HepG2 (cell line): ENCODE measurements around the gene NAA25. TPM values are rescaled to one million over a fixed set of nuclear protein-coding genes. Genes with fewer than 3 reads are reported as not detected.

Experiments
- ADNP ChIP-seq: sonication (generic); formaldehyde crosslinking; IDR thresholded peaks from 2 replicates; pipeline ENCODE4 v1.4.0; 2020; ENCODE audit warnings: missing genetic modification reagents
- ARNT ChIP-seq: fragments of 450-650 bp; IDR thresholded peaks from 2 replicates; pipeline ENCODE4 v1.6.1; 2017
- CC2D1A ChIP-seq: sonication (generic); formaldehyde crosslinking; IDR thresholded peaks from 2 replicates; pipeline ENCODE4 v1.8.1; 2023; ENCODE audit warnings: mild to moderate bottlenecking, missing genetic modification reagents
- PHF5A ChIP-seq: IDR thresholded peaks from one replicate; pipeline ENCODE4 v1.6.1; 2018; ENCODE audit warnings: low read depth, missing genetic modification reagents; ENCODE audit not compliant: unreplicated experiment
- PRMT3 ChIP-seq: sonication (generic); formaldehyde crosslinking; IDR thresholded peaks from 2 replicates; pipeline ENCODE4 v1.8.1; 2022; ENCODE audit warnings: low read depth, mild to moderate bottlenecking, moderate library complexity, missing genetic modification reagents, borderline replicate concordance
- RAD51 ChIP-seq: fragments of 450-650 bp; IDR thresholded peaks from 2 replicates; pipeline ENCODE4 v1.6.1; 2016; ENCODE audit warnings: borderline replicate concordance
- RARA ChIP-seq: IDR thresholded peaks from 2 replicates; pipeline ENCODE4 v1.6.1; 2016; ENCODE audit warnings: missing genetic modification reagents, missing compliant biosample characterization
- SIX1 ChIP-seq: sonication (generic); formaldehyde crosslinking; IDR thresholded peaks from 2 replicates; pipeline ENCODE4 v1.4.0; 2020; ENCODE audit warnings: missing genetic modification reagents, borderline replicate concordance
- SNRNP70 ChIP-seq: fragments of 200-400 bp; formaldehyde crosslinking; IDR thresholded peaks from 2 replicates; pipeline ENCODE4 v1.6.1; 2017; ENCODE audit warnings: mild to moderate bottlenecking, low read depth, low read length, moderate library complexity
- ZBTB38 ChIP-seq: sonication (generic); formaldehyde crosslinking; IDR thresholded peaks from 2 replicates; pipeline ENCODE4 v1.5.1; 2020; ENCODE audit warnings: mild to moderate bottlenecking, missing genetic modification reagents
- ZFP37 ChIP-seq: sonication (generic); formaldehyde crosslinking; IDR thresholded peaks from 2 replicates; pipeline ENCODE4 v1.4.0; 2020; ENCODE audit warnings: missing genetic modification reagents, borderline replicate concordance
- ZMYM3 ChIP-seq: sonication (generic); formaldehyde crosslinking; IDR thresholded peaks from 2 replicates; pipeline ENCODE4 v1.5.1; 2020; ENCODE audit warnings: mild to moderate bottlenecking, missing genetic modification reagents
- ZNF557 ChIP-seq: sonication (generic); formaldehyde crosslinking; IDR thresholded peaks from 2 replicates; pipeline ENCODE4 v1.4.0; 2020; ENCODE audit warnings: missing genetic modification reagents
- ZNF879 ChIP-seq: sonication (generic); formaldehyde crosslinking; IDR thresholded peaks from 2 replicates; pipeline ENCODE4 v1.8.1; 2023; ENCODE audit warnings: missing genetic modification reagents
- polyA plus RNA-seq, 8 experiments: library from polyadenylated mRNA; depleted of rRNA in 3 of 8; stranded (reverse) in 7 of 8; unstranded in 1 of 8; fragments of >200 nt; fragmentation: Illumina TruSeq in 4 of 8; extraction: Trizol in 4 of 8; gene quantifications; 2 replicates each; pipeline versions ENCODE4 v1.2.1 to v1.2.3, GENCODE V29; 2011 to 2016; ENCODE audit warnings: low read depth in 4 of 8, missing spikeins in 1 of 8, mixed read lengths in 1 of 8; ENCODE audit not compliant: insufficient read depth in 1 of 8
- total RNA-seq, 5 experiments: library from RNA; depleted of rRNA; stranded (reverse); fragments of >200 nt; fragmentation: Illumina TruSeq; extraction: Trizol; gene quantifications; 2 replicates each; pipeline ENCODE4 v1.2.3, GENCODE V29; 2016; ENCODE audit warnings: low read depth in 1 of 5
- TF ChIP-seq, protein P1 (sequence below): IDR thresholded peaks from 2 replicates; pipeline ENCODE4 v1.6.1; 2016
- TF ChIP-seq, protein P2 (sequence below): sonication (generic); formaldehyde crosslinking; IDR thresholded peaks from 2 replicates; pipeline ENCODE4 v1.4.0; 2020; ENCODE audit warnings: missing genetic modification reagents, borderline replicate concordance
- TF ChIP-seq, protein P3 (sequence below): sonication (generic); formaldehyde crosslinking; IDR thresholded peaks from 2 replicates; pipeline ENCODE4 v1.5.0; 2020; ENCODE audit warnings: mild to moderate bottlenecking, missing genetic modification reagents, borderline replicate concordance

The NAA25 gene
- total and polyA plus RNA-seq, 2 of the 13 experiments (the other 11 are each of a cell fraction or from before 2014, with no cell fraction given) = 11.4 to 32.0 TPM

DNA sequence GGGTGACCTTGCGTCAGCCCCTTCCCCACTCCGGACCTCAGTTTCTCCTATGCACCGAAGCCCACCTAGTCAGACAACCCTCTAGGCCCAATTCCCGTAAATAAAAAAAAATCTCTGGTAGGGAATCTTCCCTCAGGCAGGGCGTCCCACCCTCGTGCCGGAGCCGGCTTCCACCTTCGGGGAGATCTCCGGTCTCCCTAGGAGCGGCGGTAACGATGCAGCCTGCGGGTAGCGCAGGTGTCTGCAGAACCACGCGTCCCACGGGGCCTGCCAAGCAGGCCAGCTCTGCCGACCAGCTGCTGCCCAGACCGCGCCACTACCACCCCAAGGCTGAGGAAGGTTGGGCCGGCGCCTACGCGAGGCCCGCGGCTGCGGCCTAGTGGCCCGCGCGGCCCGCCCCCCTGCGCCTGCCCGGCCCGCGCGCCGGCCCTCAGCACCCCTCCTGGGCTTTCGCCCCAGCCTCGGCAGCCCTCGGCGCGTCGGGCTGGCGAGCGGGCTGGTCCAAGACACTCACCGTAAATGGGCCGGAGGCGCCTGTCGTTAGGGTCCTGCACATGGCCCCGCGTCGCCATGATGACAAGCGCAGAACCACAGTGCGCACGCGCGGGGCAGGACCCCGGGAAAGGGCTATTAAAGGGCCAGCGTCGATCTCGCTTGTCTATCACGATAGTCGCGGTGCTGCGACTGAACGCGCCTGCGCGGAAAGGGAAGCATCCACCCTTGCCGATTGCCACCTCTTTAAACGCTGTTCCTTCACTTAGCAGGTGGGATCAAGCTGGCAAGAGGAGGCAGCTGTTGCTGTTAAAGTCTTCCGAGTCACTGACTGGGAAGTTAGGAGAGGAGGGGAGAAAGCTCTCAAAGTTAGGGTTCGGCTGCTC lies at the start of gene NAA25 (continued):
- TF ChIP-seq RAD51 (no peak), PRMT3 (CRISPR knock-in tag) (no peak), ZNF879 (CRISPR knock-in tag) (no peak), RARA (CRISPR knock-in tag) (no peak), ZFP37 (no peak), SNRNP70 (no peak), PHF5A (CRISPR knock-in tag) (peak; percentile 70), ADNP (no peak), ZMYM3 (peak; percentile 29), SIX1 (no peak), ZNF557 (CRISPR knock-in tag) (no peak), ZBTB38 (no peak), ARNT (no peak), CC2D1A (CRISPR knock-in tag) (no peak)
- TF ChIP-seq, protein P1, sequence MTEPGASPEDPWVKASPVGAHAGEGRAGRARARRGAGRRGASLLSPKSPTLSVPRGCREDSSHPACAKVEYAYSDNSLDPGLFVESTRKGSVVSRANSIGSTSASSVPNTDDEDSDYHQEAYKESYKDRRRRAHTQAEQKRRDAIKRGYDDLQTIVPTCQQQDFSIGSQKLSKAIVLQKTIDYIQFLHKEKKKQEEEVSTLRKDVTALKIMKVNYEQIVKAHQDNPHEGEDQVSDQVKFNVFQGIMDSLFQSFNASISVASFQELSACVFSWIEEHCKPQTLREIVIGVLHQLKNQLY (CRISPR knock-in tag) = no peak
- TF ChIP-seq, protein P2, sequence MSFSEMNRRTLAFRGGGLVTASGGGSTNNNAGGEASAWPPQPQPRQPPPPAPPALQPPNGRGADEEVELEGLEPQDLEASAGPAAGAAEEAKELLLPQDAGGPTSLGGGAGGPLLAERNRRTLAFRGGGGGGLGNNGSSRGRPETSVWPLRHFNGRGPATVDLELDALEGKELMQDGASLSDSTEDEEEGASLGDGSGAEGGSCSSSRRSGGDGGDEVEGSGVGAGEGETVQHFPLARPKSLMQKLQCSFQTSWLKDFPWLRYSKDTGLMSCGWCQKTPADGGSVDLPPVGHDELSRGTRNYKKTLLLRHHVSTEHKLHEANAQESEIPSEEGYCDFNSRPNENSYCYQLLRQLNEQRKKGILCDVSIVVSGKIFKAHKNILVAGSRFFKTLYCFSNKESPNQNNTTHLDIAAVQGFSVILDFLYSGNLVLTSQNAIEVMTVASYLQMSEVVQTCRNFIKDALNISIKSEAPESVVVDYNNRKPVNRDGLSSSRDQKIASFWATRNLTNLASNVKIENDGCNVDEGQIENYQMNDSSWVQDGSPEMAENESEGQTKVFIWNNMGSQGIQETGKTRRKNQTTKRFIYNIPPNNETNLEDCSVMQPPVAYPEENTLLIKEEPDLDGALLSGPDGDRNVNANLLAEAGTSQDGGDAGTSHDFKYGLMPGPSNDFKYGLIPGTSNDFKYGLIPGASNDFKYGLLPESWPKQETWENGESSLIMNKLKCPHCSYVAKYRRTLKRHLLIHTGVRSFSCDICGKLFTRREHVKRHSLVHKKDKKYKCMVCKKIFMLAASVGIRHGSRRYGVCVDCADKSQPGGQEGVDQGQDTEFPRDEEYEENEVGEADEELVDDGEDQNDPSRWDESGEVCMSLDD = no peak; the same call in none of the 2 replicates
- TF ChIP-seq, protein P3, sequence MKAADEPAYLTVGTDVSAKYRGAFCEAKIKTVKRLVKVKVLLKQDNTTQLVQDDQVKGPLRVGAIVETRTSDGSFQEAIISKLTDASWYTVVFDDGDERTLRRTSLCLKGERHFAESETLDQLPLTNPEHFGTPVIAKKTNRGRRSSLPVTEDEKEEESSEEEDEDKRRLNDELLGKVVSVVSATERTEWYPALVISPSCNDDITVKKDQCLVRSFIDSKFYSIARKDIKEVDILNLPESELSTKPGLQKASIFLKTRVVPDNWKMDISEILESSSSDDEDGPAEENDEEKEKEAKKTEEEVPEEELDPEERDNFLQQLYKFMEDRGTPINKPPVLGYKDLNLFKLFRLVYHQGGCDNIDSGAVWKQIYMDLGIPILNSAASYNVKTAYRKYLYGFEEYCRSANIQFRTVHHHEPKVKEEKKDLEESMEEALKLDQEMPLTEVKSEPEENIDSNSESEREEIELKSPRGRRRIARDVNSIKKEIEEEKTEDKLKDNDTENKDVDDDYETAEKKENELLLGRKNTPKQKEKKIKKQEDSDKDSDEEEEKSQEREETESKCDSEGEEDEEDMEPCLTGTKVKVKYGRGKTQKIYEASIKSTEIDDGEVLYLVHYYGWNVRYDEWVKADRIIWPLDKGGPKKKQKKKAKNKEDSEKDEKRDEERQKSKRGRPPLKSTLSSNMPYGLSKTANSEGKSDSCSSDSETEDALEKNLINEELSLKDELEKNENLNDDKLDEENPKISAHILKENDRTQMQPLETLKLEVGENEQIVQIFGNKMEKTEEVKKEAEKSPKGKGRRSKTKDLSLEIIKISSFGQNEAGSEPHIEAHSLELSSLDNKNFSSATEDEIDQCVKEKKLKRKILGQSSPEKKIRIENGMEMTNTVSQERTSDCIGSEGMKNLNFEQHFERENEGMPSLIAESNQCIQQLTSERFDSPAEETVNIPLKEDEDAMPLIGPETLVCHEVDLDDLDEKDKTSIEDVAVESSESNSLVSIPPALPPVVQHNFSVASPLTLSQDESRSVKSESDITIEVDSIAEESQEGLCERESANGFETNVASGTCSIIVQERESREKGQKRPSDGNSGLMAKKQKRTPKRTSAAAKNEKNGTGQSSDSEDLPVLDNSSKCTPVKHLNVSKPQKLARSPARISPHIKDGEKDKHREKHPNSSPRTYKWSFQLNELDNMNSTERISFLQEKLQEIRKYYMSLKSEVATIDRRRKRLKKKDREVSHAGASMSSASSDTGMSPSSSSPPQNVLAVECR = peak; percentile 64; the same call in 1 of the 2 replicates
